Stimulated activated CD4-positive, alpha-beta T cell treated with anti-CD3 and anti-CD28 coated beads, TNF-alpha, amount 100 ng/mL, for 4 hours (primary cell): ENCODE measurements around the gene ST6GALNAC2.
A peak's percentile ranks its signal among the peaks of the same experiment; 100 is the strongest.

ENCODE experiments used
- DNase-seq, 3 experiments: peaks; one replicate each; pipeline ENCODE4 v3.0.0-alpha.2; 2020; ENCODE audit warnings: low read depth in 3 of 3

The ST6GALNAC2 gene

DNA sequence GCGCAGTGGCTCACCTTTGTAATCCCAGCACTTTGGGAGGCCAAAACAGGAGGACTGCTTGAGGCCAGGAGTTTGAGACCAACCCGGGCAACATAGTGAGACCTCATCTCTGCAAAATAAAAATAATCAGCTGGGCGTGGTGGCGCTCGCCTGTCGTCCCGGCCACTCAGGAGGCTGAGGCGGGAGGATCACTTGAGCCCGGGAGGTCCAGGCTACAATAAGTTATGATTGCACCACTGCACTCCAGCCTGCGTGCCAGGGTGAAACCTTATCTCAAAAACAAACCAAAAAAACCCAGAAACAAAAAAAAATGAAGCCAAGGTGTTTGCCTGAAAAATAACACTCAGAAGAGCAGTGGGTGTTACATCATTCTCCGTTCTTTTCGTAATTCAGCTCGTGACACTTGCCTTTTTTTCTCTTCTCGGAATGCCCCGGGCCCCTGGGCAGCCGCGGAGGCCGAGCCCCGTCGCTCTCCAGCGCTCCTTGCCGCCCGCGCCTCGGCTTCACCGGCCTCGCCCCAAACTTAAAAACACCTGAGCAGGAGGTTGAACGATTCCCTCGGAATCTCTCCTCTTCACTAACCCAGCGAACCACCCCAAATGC, 28.8 kb downstream of the ST6GALNAC2 start:
- no peak for DNase-seq

- no peak for DNase-seq
Measured at GRCh38 chr17:76554131-76554530, 31.5 kb downstream of the ST6GALNAC2 start.

DNA sequence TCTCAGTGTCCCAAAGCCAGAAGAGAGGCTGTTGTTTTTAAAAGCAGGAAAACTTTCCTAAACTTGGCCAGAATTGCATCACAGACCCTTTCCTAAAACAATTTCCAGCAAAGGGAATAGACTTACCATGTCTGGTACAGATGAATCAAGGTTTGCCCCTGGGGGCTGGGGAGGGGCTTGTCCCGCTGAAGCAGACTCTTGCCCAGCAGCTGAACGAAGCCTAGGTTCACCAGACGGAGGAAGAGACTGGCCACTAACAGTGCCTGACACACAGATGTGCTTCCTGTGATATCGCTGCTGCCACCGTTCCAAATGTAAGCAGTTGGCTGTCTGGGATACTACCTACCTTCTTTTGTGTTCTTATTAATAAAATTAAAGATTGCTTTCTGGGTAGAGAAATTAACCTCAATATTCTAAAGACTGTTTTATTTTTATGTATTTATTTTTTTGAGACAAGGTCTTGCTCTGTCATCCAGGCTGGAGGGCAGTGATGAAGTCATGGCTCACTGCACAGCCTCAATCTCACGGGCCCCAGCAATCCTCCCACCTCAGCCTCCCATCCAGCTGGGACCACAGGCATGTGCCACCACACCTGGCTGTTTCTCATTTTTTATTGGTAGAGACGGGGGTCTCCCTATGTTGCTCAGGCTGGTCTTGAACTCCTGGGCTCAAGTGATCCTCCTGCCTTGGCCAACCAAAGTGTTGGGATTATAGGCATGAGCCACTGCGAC, 32.3 kb downstream of the ST6GALNAC2 start:
- no peak for DNase-seq

- DNase-seq = no peak
Measured at GRCh38 chr17:76551685-76552084, 34.0 kb downstream of the ST6GALNAC2 start.

- DNase-seq = no peak
Measured at GRCh38 chr17:76550712-76551615, 34.7 kb downstream of the ST6GALNAC2 start.

DNA sequence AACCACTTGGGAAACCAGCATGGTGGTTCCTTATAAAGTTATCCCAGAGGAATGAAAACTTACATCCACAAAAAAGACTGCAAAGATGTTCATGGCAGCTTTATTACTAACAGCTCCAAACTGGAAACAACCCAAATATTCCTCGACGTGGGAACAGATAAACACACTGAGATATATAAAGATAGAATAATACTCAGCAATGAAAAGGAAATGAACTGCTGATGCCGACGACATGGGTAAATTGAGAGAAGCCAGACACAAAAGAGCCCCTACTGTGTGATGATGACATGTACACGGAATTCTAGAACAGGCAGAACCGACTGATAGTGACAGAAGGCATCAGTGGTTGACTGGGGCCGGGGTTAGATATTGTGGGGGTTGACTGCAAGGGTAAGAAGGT, 36.1 kb downstream of the ST6GALNAC2 start:
- DNase-seq = no peak

DNA sequence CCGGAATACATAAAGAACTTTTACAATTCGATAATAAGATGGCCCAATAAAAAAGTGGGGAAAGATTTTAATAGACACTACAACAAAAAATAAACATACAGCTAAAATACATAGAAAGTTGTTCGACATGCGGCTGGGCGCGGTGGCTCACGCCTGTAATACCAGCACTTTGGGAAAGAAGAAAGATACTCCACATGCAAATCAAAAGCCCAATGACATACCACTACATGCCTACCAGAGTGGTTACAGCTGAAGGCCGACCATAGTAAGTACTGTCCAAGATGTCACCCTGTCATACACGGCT, 36.5 kb downstream of the ST6GALNAC2 start:
- DNase-seq = no peak

DNA sequence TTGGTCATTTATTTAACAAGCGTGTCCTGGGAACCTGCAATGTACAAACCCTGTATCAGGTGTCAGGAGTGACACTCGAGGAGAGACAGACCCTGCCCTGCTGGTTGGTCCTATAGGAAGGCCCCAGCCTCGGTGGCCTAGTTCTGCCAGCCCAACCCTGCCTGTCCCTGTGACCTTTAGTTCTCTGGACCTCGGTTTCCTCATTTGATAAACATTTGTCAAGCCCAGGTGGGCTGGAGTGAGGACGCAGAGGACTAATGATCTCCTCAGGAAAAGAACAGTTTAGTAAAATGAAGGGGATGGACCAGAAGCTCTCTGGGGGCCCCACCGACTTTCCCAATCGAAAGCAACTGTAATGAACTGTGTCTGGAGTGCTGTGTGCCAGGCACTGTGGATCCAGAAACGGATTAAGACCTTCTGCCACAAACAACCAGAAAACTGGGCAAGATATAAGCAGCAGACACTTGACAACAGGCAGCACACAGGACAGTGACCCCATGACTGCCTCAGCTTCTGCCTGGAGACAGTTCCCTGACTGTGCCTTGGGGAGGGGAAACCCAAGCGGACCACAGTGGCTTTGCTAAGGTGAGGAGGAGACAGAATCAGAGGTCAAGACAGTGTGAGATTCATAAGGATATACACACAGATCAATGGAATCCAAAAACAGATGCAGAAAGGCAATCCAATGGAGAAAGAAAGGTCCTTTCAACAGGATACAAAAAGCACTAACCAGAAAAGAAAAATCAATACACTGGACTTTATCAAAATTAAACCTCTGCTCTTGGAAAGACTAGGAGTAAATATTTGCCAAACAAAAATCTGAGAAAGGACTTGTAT, 37.1 kb downstream of the ST6GALNAC2 start:
- no peak for DNase-seq

GRCh38 chr17:76547642-76548202, 37.9 kb downstream of the ST6GALNAC2 start:
- no peak for DNase-seq

- peak in 1 of 3 experiments; percentile 32 for DNase-seq
Measured at GRCh38 chr17:76547183-76547641, 38.4 kb downstream of the ST6GALNAC2 start.

DNA sequence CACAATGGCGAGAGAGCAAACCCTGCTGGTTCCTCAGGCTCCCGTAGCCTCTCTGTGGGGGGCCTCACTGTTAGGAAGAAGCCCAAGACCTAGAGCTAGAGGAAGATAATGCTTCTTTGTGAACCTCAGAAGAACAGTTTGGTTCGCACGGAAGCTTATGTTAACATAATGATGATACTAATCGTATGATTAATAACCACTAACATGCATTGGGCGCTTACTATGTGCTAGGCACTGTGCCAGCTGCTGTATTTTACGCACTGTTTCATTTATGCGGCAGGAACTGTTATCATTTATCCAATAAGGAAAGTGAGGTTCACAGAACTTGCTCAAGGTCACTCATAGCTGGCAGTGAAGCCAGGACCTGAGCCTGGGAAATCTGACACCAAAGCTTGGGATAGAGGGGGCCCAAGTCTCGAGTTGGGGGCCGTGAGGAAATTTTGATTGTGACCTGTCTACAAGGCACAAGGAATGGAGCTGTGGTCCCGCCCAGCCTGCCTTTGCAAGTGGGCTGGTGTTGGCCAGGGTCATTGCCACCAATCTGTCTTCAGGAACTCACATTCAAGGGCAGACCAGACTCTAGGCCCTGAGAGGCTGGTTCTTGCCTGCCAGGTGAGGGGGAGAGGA, 39.0 kb downstream of the ST6GALNAC2 start:
- no peak for DNase-seq

DNA sequence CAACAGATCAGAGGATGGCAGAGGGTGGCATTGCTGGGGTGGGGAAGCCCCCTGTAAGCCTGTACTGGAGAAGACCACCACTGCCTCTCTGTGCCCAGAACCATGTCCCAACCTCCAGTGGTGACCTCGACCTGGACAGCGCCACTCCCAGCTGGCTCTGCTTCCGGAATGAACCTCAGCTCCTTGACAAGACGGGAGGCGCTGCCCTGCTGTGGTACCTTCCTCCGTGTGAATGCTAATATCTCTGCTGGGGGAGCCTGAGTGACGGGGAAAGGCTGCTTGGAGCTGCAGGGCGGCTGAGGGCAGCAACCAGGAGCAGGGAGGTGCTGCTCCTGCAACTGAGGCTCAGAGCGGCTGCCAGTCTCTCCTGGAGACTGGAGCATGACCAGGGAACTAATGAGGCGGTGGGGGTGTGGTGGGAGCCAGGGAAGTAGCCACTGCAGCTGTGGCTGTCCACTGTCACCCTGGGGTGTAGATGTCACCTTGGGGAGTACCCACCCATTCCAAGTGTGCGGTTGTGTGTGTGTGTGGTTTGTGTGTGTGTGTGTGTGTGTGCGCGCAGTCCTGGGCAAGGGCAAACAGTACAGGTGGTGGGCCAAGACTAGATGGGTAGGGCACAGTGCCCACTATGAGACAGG, 39.6 kb downstream of the ST6GALNAC2 start:
- DNase-seq = no peak

GRCh38 chr17:76544546-76545365, 40.9 kb downstream of the ST6GALNAC2 start:
- DNase-seq = no peak

DNA sequence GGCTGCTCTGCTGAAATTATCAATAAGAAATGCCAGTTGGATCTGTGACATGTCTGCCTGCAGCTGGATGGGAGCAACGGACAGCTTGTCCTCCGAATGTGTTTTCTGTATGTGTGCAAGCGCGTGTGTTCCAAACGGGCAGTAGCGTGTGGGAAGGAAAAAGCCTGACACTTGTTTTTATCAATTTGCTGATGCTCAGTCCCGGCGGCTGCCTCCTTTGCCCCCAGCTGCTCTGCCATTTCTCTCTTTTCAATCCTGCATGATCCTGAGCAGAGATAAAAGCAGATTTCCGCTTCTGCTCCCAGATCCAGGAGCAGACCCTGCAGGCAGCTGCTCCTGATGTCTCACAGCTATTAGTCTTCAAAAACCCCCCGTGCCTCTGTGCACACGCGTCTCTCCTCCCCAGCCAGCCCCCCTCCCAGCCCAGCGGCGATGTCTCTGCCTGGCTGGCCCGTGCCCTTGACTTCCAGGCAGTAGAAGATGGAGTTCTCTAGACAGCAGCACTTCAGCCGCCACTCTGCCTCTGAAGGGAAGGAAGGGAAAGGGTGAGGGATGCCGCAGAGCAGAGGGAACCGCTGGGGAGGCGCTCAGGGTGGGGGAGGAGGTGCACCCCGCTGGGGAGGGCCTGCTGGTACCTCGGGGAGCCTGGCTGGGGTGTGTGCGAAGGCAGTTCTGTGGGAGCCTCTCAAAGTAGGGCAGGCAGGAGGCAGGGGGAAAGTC, 41.7 kb downstream of the ST6GALNAC2 start:
- no peak for DNase-seq

DNA sequence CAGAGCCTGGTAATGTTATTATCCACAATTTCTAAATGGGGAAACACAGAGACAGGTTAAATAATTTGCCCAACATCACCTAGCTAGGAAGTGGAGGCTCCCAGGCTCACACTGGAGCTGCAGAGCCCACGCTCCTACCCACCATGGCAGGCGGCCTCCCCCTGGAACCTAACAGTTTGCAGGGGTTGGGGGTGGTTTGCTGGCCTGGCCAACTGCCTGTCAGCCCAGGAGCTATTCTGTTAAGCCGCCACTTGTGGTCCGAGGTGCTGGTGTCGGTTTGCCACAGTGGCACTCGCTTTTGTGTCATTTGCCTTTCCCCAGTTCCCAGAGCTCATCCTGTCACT, 42.2 kb downstream of the ST6GALNAC2 start:
- DNase-seq = no peak

- no peak for DNase-seq
Measured at GRCh38 chr17:76542984-76543383, 42.7 kb downstream of the ST6GALNAC2 start.

- DNase-seq = no peak
Measured at GRCh38 chr17:76542566-76542971, 43.1 kb downstream of the ST6GALNAC2 start.

- DNase-seq = no peak
Measured at GRCh38 chr17:76541739-76542454, 43.8 kb downstream of the ST6GALNAC2 start.
